H1 (cell line): ENCODE results near the gene ZNF423. TPM values are rescaled to one million over a fixed set of nuclear protein-coding genes. Genes with fewer than 3 reads are reported as not detected.

ENCODE experiments used
- BACH1 ChIP-seq: IDR thresholded peaks from 2 replicates; pipeline ENCODE4 v1.6.1; 2012; ENCODE audit warnings: low read length, improper control_type of control experiment
- BRCA1 ChIP-seq: IDR thresholded peaks from 2 replicates; pipeline ENCODE4 v1.6.1; 2012; ENCODE audit warnings: low read depth, low read length, improper control_type of control experiment
- CEBPB ChIP-seq: IDR thresholded peaks from 2 replicates; pipeline ENCODE4 v1.6.1; 2012; ENCODE audit warnings: low read depth, low read length
- CHD1 ChIP-seq: IDR thresholded peaks from 2 replicates; pipeline ENCODE4 v1.6.1; 2012; ENCODE audit warnings: low read depth, low read length, improper control_type of control experiment
- E2F6 ChIP-seq: IDR thresholded peaks from 2 replicates; pipeline ENCODE4 v1.6.1; 2012; ENCODE audit warnings: inconsistent platforms
- FOSL1 ChIP-seq: IDR thresholded peaks from 2 replicates; pipeline ENCODE4 v1.6.1; 2011; ENCODE audit warnings: mild to moderate bottlenecking, low read depth, low read length, moderate library complexity; ENCODE audit not compliant: insufficient read depth
- HDAC2 ChIP-seq, 2 experiments: fragments of 300-600 bp in 1 of 2; sonication (generic) in 1 of 2; IDR thresholded peaks; 2 replicates each; pipeline ENCODE4 v1.6.1; 2011 to 2012; ENCODE audit warnings: low read depth in 2 of 2, low read length in 2 of 2, mild to moderate bottlenecking in 2 of 2, moderate library complexity in 2 of 2, borderline replicate concordance in 1 of 2, inconsistent platforms in 1 of 2
- JUN ChIP-seq: IDR thresholded peaks from 2 replicates; pipeline ENCODE4 v1.6.1; 2011; ENCODE audit warnings: low read depth, mild to moderate bottlenecking, improper control_type of control experiment, low read length
- KDM1A ChIP-seq: fragments of 200-600, 300-600 bp; sonication (generic); IDR thresholded peaks from 2 replicates; pipeline ENCODE4 v1.7.1; 2016; ENCODE audit warnings: mild to moderate bottlenecking, low read length, borderline replicate concordance
- RAD21 ChIP-seq, 2 experiments: IDR thresholded peaks in 1 of 2; conservative IDR thresholded peaks in 1 of 2; 2 replicates each; pipeline ENCODE4 v1.6.1; 2011; ENCODE audit warnings: low read depth in 2 of 2, low read length in 2 of 2, improper control_type of control experiment in 1 of 2, inconsistent platforms in 1 of 2, mild to moderate bottlenecking in 1 of 2, moderate library complexity in 1 of 2
- SP2 ChIP-seq: IDR thresholded peaks from 2 replicates; pipeline ENCODE4 v1.6.1; 2012; ENCODE audit warnings: mild to moderate bottlenecking, low read length, inconsistent platforms
- TAF1 ChIP-seq: IDR thresholded peaks from 2 replicates; pipeline ENCODE4 v1.6.1; 2011; ENCODE audit warnings: mild to moderate bottlenecking, low read depth, low read length
- YY1 ChIP-seq: IDR thresholded peaks from 2 replicates; pipeline ENCODE4 v1.6.1; 2011; ENCODE audit warnings: low read depth, mild to moderate bottlenecking, low read length
- polyA plus RNA-seq, 7 experiments: library from polyadenylated mRNA; depleted of rRNA in 3 of 7; stranded (reverse) in 5 of 7; unstranded in 2 of 7; fragments of >200 nt in 5 of 7; fragments of 200-250 nt in 2 of 7; gene quantifications; 1 replicate in 5 of 7; 2 replicates in 1 of 7; 4 replicates in 1 of 7; pipeline versions ENCODE4 v1.2.1 to v1.2.3, GENCODE V29; 2011 to 2013; ENCODE audit warnings: missing spikeins in 2 of 7, mixed read lengths in 2 of 7
- total RNA-seq: library from RNA; stranded (reverse); fragmentation: NEBNext Ultra II Directional; extraction: Animal tissue kit (Norgen Biotek cat#: 25700); gene quantifications from 2 replicates; pipeline ENCODE4 v1.2.1, GENCODE V29; 2021
- TF ChIP-seq, protein P1 (sequence below), 3 experiments: IDR thresholded peaks; 1 replicate in 2 of 3; 2 replicates in 1 of 3; pipeline versions ENCODE4 v1.5.1 to v1.6.1; 2011; ENCODE audit warnings: low read length in 3 of 3, mild to moderate bottlenecking in 3 of 3, inconsistent platforms in 2 of 3, low read depth in 1 of 3, moderate library complexity in 1 of 3; ENCODE audit not compliant: insufficient read depth in 1 of 3; ENCODE audit errors: control extremely low read depth in 1 of 3
- TF ChIP-seq, protein P2 (sequence below): IDR thresholded peaks from 2 replicates; pipeline ENCODE4 v1.6.1; 2012; ENCODE audit warnings: low read length, inconsistent platforms

Gene ZNF423
- total and polyA plus RNA-seq, 2 of the 8 experiments (the other 6 are each of a cell fraction or from before 2014, with no cell fraction given), result 38.2 to 52.3 TPM

DNA sequence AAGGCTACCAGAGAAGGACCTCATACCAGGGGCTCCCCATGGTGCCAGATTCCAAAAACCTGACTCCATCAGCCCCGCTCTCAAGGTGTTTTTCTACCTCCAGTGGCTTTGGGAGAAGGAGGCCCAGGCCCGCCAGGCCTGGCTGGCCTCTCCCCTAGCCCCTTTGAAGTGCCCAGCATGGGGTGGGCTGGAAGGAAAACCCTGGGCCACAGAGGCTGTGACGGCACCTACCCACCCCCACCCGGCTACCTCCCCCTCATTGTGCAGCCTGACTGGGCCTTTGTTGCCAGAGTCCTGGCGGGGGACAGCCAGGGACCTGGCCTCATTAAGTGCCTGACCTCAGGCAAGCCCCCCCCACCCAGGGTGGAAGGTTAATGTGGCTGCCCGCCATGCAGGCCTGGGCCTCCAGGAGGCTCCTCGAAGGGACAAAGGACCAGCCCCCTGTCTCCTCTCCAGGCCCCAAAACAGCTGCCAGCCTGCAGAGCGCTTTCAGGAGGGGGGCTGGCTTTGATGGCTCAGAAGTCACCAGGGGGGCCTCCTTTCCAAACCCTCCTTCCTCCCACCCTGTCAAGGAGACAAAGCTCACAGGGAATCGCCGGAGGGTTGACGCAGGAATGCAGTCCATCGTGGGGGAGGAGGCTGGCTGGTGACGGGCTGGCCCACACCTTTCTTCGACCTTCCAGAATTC, 159.4 kb downstream of the ZNF423 start (continued):
- TF ChIP-seq YY1 (no peak), JUN (0 out of 2 replicates have a peak, but pooled peaks have one; percentile 43), SP2 (no peak), RAD21 (IDR thresholded peaks at IDR 0.05 in 1 of 2, conservative IDR thresholded peaks at IDR 0.05 in 1 of 2; ENCODE audit: low read depth in 2 of 2, low read length in 2 of 2) (no peak; a peak in 2 of 4 replicates), CHD1 (no peak), BRCA1 (no peak), HDAC2 (IDR thresholded peaks at IDR 0.05; ENCODE audit: borderline replicate concordance in 1 of 2, low read depth in 2 of 2, low read length in 2 of 2) (peak; percentile 61 to 63; a peak in 3 of 4 replicates), TAF1 (0 out of 2 replicates have a peak, but pooled peaks have one; percentile 15), E2F6 (no peak), CEBPB (no peak), FOSL1 (no peak), KDM1A (peak; percentile 1; the same call in 1 of the 2 replicates), BACH1 (no peak)
- TF ChIP-seq, protein P1, sequence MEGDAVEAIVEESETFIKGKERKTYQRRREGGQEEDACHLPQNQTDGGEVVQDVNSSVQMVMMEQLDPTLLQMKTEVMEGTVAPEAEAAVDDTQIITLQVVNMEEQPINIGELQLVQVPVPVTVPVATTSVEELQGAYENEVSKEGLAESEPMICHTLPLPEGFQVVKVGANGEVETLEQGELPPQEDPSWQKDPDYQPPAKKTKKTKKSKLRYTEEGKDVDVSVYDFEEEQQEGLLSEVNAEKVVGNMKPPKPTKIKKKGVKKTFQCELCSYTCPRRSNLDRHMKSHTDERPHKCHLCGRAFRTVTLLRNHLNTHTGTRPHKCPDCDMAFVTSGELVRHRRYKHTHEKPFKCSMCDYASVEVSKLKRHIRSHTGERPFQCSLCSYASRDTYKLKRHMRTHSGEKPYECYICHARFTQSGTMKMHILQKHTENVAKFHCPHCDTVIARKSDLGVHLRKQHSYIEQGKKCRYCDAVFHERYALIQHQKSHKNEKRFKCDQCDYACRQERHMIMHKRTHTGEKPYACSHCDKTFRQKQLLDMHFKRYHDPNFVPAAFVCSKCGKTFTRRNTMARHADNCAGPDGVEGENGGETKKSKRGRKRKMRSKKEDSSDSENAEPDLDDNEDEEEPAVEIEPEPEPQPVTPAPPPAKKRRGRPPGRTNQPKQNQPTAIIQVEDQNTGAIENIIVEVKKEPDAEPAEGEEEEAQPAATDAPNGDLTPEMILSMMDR (IDR thresholded peaks at IDR 0.05; ENCODE audit: control extremely low read depth in 1 of 3, insufficient read depth in 1 of 3, low read depth in 1 of 3, low read length in 3 of 3), result no peak
- TF ChIP-seq, protein P2, sequence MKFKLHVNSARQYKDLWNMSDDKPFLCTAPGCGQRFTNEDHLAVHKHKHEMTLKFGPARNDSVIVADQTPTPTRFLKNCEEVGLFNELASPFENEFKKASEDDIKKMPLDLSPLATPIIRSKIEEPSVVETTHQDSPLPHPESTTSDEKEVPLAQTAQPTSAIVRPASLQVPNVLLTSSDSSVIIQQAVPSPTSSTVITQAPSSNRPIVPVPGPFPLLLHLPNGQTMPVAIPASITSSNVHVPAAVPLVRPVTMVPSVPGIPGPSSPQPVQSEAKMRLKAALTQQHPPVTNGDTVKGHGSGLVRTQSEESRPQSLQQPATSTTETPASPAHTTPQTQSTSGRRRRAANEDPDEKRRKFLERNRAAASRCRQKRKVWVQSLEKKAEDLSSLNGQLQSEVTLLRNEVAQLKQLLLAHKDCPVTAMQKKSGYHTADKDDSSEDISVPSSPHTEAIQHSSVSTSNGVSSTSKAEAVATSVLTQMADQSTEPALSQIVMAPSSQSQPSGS, result no peak
